H9 (cell line): ENCODE results near the gene NIPSNAP2. TPM values are rescaled to one million over a fixed set of nuclear protein-coding genes. Genes with fewer than 3 reads are reported as not detected.
"Not testable (repeated sequence)": the region's sequence is repeated elsewhere in the genome, so short reads cannot be mapped to it uniquely, and the experiment has no call there.

Experiments
- DNase-seq: peaks from one replicate; pipeline ENCODE4 v3.0.0-alpha.2; 2017
- H2AFZ ChIP-seq: one replicate; pipeline ENCODE4 v1.6.1; 2013; ENCODE audit warnings: mild to moderate bottlenecking, low read length, control low read depth, moderate library complexity
- H2AK5ac ChIP-seq: 2 replicates; pipeline ENCODE4 v1.6.1; 2013; ENCODE audit warnings: low read length, control low read depth, mixed read lengths; ENCODE audit not compliant: insufficient read length
- H2BK120ac ChIP-seq: one replicate; pipeline ENCODE4 v1.6.1; 2013; ENCODE audit warnings: low read depth, mild to moderate bottlenecking, low read length, control low read depth, inconsistent platforms; ENCODE audit not compliant: poor library complexity, severe bottlenecking
- H2BK12ac ChIP-seq: 2 replicates; pipeline ENCODE4 v1.6.1; 2013; ENCODE audit warnings: low read length, control low read depth, mixed read lengths, low read depth; ENCODE audit not compliant: insufficient read length
- H2BK15ac ChIP-seq: 2 replicates; pipeline ENCODE4 v1.6.1; 2013; ENCODE audit warnings: low read depth, low read length, control low read depth
- H2BK20ac ChIP-seq: one replicate; pipeline ENCODE4 v1.6.1; 2013; ENCODE audit warnings: low read depth, mild to moderate bottlenecking, low read length, control low read depth, inconsistent platforms; ENCODE audit not compliant: poor library complexity, severe bottlenecking
- H2BK5ac ChIP-seq: 2 replicates; pipeline ENCODE4 v1.6.1; 2013; ENCODE audit warnings: low read length, control low read depth, mixed read lengths; ENCODE audit not compliant: insufficient read length
- H3K14ac ChIP-seq: 2 replicates; pipeline ENCODE4 v1.6.1; 2013; ENCODE audit warnings: low read length, control low read depth; ENCODE audit not compliant: insufficient read depth
- H3K18ac ChIP-seq: 2 replicates; pipeline ENCODE4 v1.6.1; 2013; ENCODE audit warnings: low read depth, mild to moderate bottlenecking, mixed read lengths, low read length, control low read depth; ENCODE audit not compliant: insufficient read length
- H3K23ac ChIP-seq: 2 replicates; pipeline ENCODE4 v1.6.1; 2013; ENCODE audit warnings: low read length, control low read depth, mixed read lengths, low read depth; ENCODE audit not compliant: insufficient read length
- H3K23me2 ChIP-seq: 2 replicates; pipeline ENCODE4 v1.6.1; 2013; ENCODE audit warnings: low read depth, mild to moderate bottlenecking, mixed read lengths, low read length, control low read depth; ENCODE audit not compliant: insufficient read length, poor library complexity, severe bottlenecking
- H3K27ac ChIP-seq: 2 replicates; pipeline ENCODE4 v1.5.1; 2013; ENCODE audit warnings: low read length, control low read depth, mixed read lengths, low read depth; ENCODE audit not compliant: insufficient read length
- H3K27me3 ChIP-seq: 2 replicates; pipeline ENCODE4 v1.6.1; 2013; ENCODE audit warnings: low read length, control low read depth, inconsistent platforms; ENCODE audit not compliant: insufficient read depth
- H3K4ac ChIP-seq: 2 replicates; pipeline ENCODE4 v1.6.1; 2013; ENCODE audit warnings: low read depth, mild to moderate bottlenecking, control low read depth, inconsistent platforms, low read length, moderate library complexity
- H3K4me1 ChIP-seq: 2 replicates; pipeline ENCODE4 v1.6.1; 2013; ENCODE audit warnings: low read length, control low read depth, inconsistent platforms; ENCODE audit not compliant: insufficient read depth
- H3K4me2 ChIP-seq: 2 replicates; pipeline ENCODE4 v1.6.1; 2013; ENCODE audit warnings: low read length, control low read depth, mixed read lengths; ENCODE audit not compliant: insufficient read length, insufficient read depth
- H3K56ac ChIP-seq: 2 replicates; pipeline ENCODE4 v1.6.1; 2013; ENCODE audit warnings: low read depth, mild to moderate bottlenecking, mixed read lengths, low read length, control low read depth; ENCODE audit not compliant: insufficient read length
- H3K79me1 ChIP-seq: 2 replicates; pipeline ENCODE4 v1.6.1; 2013; ENCODE audit warnings: low read depth, mild to moderate bottlenecking, moderate library complexity, low read length, control low read depth, inconsistent platforms; ENCODE audit not compliant: insufficient read depth, poor library complexity, severe bottlenecking
- H3K79me2 ChIP-seq: 2 replicates; pipeline ENCODE4 v1.6.1; 2013; ENCODE audit warnings: low read length, control low read depth, inconsistent platforms; ENCODE audit not compliant: insufficient read depth
- H3K9ac ChIP-seq: 2 replicates; pipeline ENCODE4 v1.6.1; 2013; ENCODE audit warnings: low read length, control low read depth, mixed read lengths; ENCODE audit not compliant: insufficient read length; ENCODE audit errors: extremely low read depth
- H3K9me3 ChIP-seq: one replicate; pipeline ENCODE4 v1.6.1; 2013; ENCODE audit warnings: low read depth, low read length, inconsistent platforms; ENCODE audit not compliant: control insufficient read depth
- H3T11ph ChIP-seq: one replicate; pipeline ENCODE4 v1.6.1; 2013; ENCODE audit warnings: mild to moderate bottlenecking, low read length, control low read depth, inconsistent platforms
- H4K20me1 ChIP-seq: one replicate; pipeline ENCODE4 v1.6.1; 2013; ENCODE audit not compliant: control insufficient read depth, insufficient read length, insufficient read depth
- H4K5ac ChIP-seq: 2 replicates; pipeline ENCODE4 v1.6.1; 2013; ENCODE audit warnings: low read depth, mild to moderate bottlenecking, mixed read lengths, low read length, control low read depth; ENCODE audit not compliant: insufficient read length
- H4K8ac ChIP-seq: replicated peaks from 2 replicates; pipeline ENCODE4 v1.6.1; 2013; ENCODE audit warnings: low read length, control low read depth, mixed read lengths, low read depth; ENCODE audit not compliant: insufficient read length
- H4K91ac ChIP-seq: 2 replicates; pipeline ENCODE4 v1.6.1; 2013; ENCODE audit warnings: low read depth, mild to moderate bottlenecking, moderate library complexity, mixed read lengths, low read length, control low read depth; ENCODE audit not compliant: insufficient read length
- H3K27ac Mint-ChIP-seq, 3 experiments: 2 replicates in 2 of 3; 3 replicates in 1 of 3; pipeline ENCODE4 v1.8.0; 2020 to 2021; ENCODE audit warnings: mixed read lengths in 3 of 3, mild to moderate bottlenecking in 1 of 3, moderate library complexity in 1 of 3
- H3K27me3 Mint-ChIP-seq: 2 replicates; pipeline ENCODE4 v1.8.0; 2021; ENCODE audit warnings: low read depth, mild to moderate bottlenecking, moderate library complexity, mixed read lengths
- H3K36me3 Mint-ChIP-seq, 3 experiments: 2 replicates in 2 of 3; 3 replicates in 1 of 3; pipeline ENCODE4 v1.8.0; 2020 to 2021; ENCODE audit warnings: low read depth in 3 of 3, mixed read lengths in 3 of 3; ENCODE audit not compliant: insufficient read depth in 1 of 3
- H3K4me1 Mint-ChIP-seq, 2 experiments: 2 replicates each; pipeline ENCODE4 v1.8.0; 2020; ENCODE audit warnings: mixed read lengths in 2 of 2
- H3K4me3 Mint-ChIP-seq, 2 experiments: 2 replicates in 1 of 2; 3 replicates in 1 of 2; pipeline ENCODE4 v1.8.0; 2020 to 2021; ENCODE audit warnings: mild to moderate bottlenecking in 2 of 2, mixed read lengths in 2 of 2, moderate library complexity in 1 of 2
- H3K9me3 Mint-ChIP-seq, 2 experiments: 2 replicates in 1 of 2; 3 replicates in 1 of 2; pipeline ENCODE4 v1.8.0; 2020; ENCODE audit warnings: mild to moderate bottlenecking in 2 of 2, mixed read lengths in 2 of 2, moderate library complexity in 1 of 2
- CTCF ChIP-seq: fragments of 200-600 bp; sonication (generic); conservative IDR thresholded peaks from 3 replicates; pipeline ENCODE4 v1.8.0; 2021; ENCODE audit warnings: antibody characterized with exemption, mild to moderate bottlenecking
- whole genome bisulfite sequencing: extraction: QIAGEN DNeasy Blood & Tissue Kit; methylation state at CpG from one replicate; pipeline ENCODE4 v1.1.7; 2013; ENCODE audit warnings: missing lambda C conversion rate, low lambda C conversion rate, mixed read lengths; ENCODE audit not compliant: insufficient read length; ENCODE audit errors: extremely low coverage; 5-methylcytosine and 5-hydroxymethylcytosine counted together
- total RNA-seq: library from RNA; stranded (reverse); gene quantifications from 2 replicates; pipeline ENCODE4 v1.2.1, GENCODE V29; 2021

The NIPSNAP2 gene
- total RNA-seq, 1 experiment from 2014 or later: 40.7 TPM

GRCh38 chr7:56030340-56030739 lies 66.0 kb downstream of the NIPSNAP2 start:
- no peak overlapping the region for H3K23ac ChIP-seq
- no CpG with 5 or more reads among the region's 8 CpGs for WGBS

GRCh38 chr7:56031556-56031955 lies 67.2 kb downstream of the NIPSNAP2 start:
- WGBS: no CpG with 5 or more reads among the region's 8 CpGs
- not testable (repeated sequence) for H2BK20ac ChIP-seq, H3K27ac ChIP-seq

More at GRCh38 chr7:56030340-56030739, 66.0 kb downstream of the NIPSNAP2 start:
- no peaks in the 10 kb centered on the region for H3K9me3 Mint-ChIP-seq
- H3K14ac ChIP-seq: no peak overlapping the region
- TF ChIP-seq CTCF: no peak
- H4K5ac ChIP-seq: no peak overlapping the region
- H3K79me2 ChIP-seq: no peaks in the 10 kb centered on the region
- no peak overlapping the region for H2BK12ac ChIP-seq
- no peak overlapping the region for H3K27ac ChIP-seq
- H3K4me3 Mint-ChIP-seq: no peak overlapping the region; a peak in 1 of 5 replicates
- no peak overlapping the region for H2BK15ac ChIP-seq
- no peak overlapping the region for H3K27ac Mint-ChIP-seq
- H3K4ac ChIP-seq: no peak overlapping the region
- H2AFZ ChIP-seq: no peak overlapping the region
- H3K56ac ChIP-seq: no peak overlapping the region
- H3K79me1 ChIP-seq: no peaks in the 10 kb centered on the region
- no peak overlapping the region for H4K8ac ChIP-seq
- no peak overlapping the region for H4K91ac ChIP-seq
- no peaks in the 10 kb centered on the region; the same call in 1 of the 2 replicates for H3K27me3 Mint-ChIP-seq
- no peak overlapping the region for H2BK20ac ChIP-seq
- H2BK5ac ChIP-seq: no peak overlapping the region
- DNase-seq: no peak
- H2BK120ac ChIP-seq: no peak overlapping the region
- H3K18ac ChIP-seq: no peak overlapping the region
- no peaks in the 10 kb centered on the region for H3K27me3 ChIP-seq
- H3K36me3 Mint-ChIP-seq: peaks cover 32 to 59% (median 55%) of the 10 kb centered on the region in 3 experiments
- no peak overlapping the region for H2AK5ac ChIP-seq
- H3K4me2 ChIP-seq: no peak overlapping the region
- H3K9me3 ChIP-seq: no peaks in the 10 kb centered on the region
- no peaks in the 10 kb centered on the region for H4K20me1 ChIP-seq
- H3K4me1 Mint-ChIP-seq: peaks cover 5 to 10% of the 10 kb centered on the region in 2 experiments; a peak in 2 of 4 replicates
- H3K9ac ChIP-seq: no peak overlapping the region
- H3K4me1 ChIP-seq: no peaks in the 10 kb centered on the region
- no peak overlapping the region for H3T11ph ChIP-seq
- no peaks in the 10 kb centered on the region for H3K23me2 ChIP-seq

More at GRCh38 chr7:56031556-56031955, 67.2 kb downstream of the NIPSNAP2 start:
- not testable (repeated sequence) for H4K91ac ChIP-seq, H3K4me2 ChIP-seq, H3K23me2 ChIP-seq, H4K8ac ChIP-seq, H3K79me1 ChIP-seq, H3K9ac ChIP-seq, H3K18ac ChIP-seq, H3K4me1 ChIP-seq, H3K4ac ChIP-seq, H4K5ac ChIP-seq, H2BK15ac ChIP-seq, H3K23ac ChIP-seq, H4K20me1 ChIP-seq, H3K79me2 ChIP-seq, H3K27ac Mint-ChIP-seq, H2BK12ac ChIP-seq, H2BK120ac ChIP-seq, H2AFZ ChIP-seq, H3K27me3 ChIP-seq, H2BK5ac ChIP-seq, H3K56ac ChIP-seq, H3K14ac ChIP-seq, H3K9me3 Mint-ChIP-seq, H3T11ph ChIP-seq, H3K27me3 Mint-ChIP-seq, DNase-seq, H2AK5ac ChIP-seq, H3K9me3 ChIP-seq
- Mint-ChIP-seq H3K4me3 (peak overlapping the region in 1 of 2 experiments; percentile 82; a peak in 3 of 5 replicates), H3K4me1 (peaks cover 5 to 10% of the 10 kb centered on the region in 2 experiments; a peak in 2 of 4 replicates), H3K36me3 (peaks cover 26 to 52% (median 48%) of the 10 kb centered on the region in 3 experiments)
